ENCODE data around the gene CNIH1. TPM values are rescaled to one million over a fixed set of nuclear protein-coding genes. Genes with fewer than 3 reads are reported as not detected.

Gene CNIH1
- total RNA-seq, 1 experiment from 2014 or later = 149 TPM

GRCh38 chr14:54440873-54441868 is at the start of gene CNIH1 (continued):
- TF ChIP-seq EZH2 (IDR thresholded peaks at IDR 0.05) (no peak), ATF3 (IDR thresholded peaks at IDR 0.05) (no peak), JUND (IDR thresholded peaks at IDR 0.05) (no peak), POLR2A (IDR thresholded peaks at IDR 0.05; ENCODE audit: borderline replicate concordance, extremely low read depth, insufficient read depth, insufficient read length) (peak; percentile 77), YY1 (IDR thresholded peaks at IDR 0.05; ENCODE audit: extremely low read depth, insufficient replicate concordance, low read depth, low read length) (peak; percentile 79), RAD21 (IDR thresholded peaks at IDR 0.05; ENCODE audit: low read depth) (peak; percentile 30; the same call in 1 of the 2 replicates), CEBPB (IDR thresholded peaks at IDR 0.05; ENCODE audit: low read depth) (no peak), ZFX (IDR thresholded peaks at IDR 0.05) (peak; percentile 100)

GRCh38 chr14:54490445-54491175 is 49.4 kb upstream of the CNIH1 start:
- Histone ChIP-seq H3K27me3 (ENCODE audit: insufficient read depth, low read length) (no peaks in the 10 kb centered on the region), H2AFZ (ENCODE audit: low read depth, low read length, poor library complexity, severe bottlenecking) (no peak overlapping the region), H3K4me2 (ENCODE audit: low read length) (no peak overlapping the region), H3K27ac (ENCODE audit: low read depth, low read length) (no peak overlapping the region), H3K9me3 (ENCODE audit: control insufficient read depth in 1 of 2, insufficient read depth in 1 of 2, low read depth in 1 of 2, low read length in 2 of 2) (no peaks in the 10 kb centered on the region), H3K9me2 (ENCODE audit: insufficient read depth) (no peaks in the 10 kb centered on the region), H3K36me3 (ENCODE audit: control insufficient read depth in 1 of 2, insufficient read depth in 2 of 2, low read length in 2 of 2) (no peaks in the 10 kb centered on the region), H3K79me2 (ENCODE audit: insufficient read depth, low read length) (peaks cover 29% of the 10 kb centered on the region), H3K4me1 (ENCODE audit: control insufficient read depth in 1 of 2, insufficient read depth in 2 of 2, low read length in 2 of 2) (peaks cover 21 to 38% of the 10 kb centered on the region in 2 experiments), H4K20me1 (ENCODE audit: insufficient read depth) (0 out of 2 replicates have a peak, but pooled peaks cover 4% of the 10 kb centered on the region), H3K4me3 (replicated peaks in 1 of 2; ENCODE audit: low read depth in 1 of 2, low read length in 2 of 2) (no peak overlapping the region), H3K9ac (ENCODE audit: low read length) (no peak overlapping the region)
- RAD21 ChIA-PET (ENCODE audit: low non-redundant PET in 1 of 2, low total read pairs in 2 of 2, uncharacterized antibody in 2 of 2, unreplicated experiment in 2 of 2) = no interaction called here
- POLR2A ChIA-PET = no interaction called here
- CTCF ChIA-PET = no interaction called here
- BruUV-seq (replicated peaks) = no TSS peak
- ATAC-seq (no peak), DNase-seq (ENCODE audit: low read depth, low spot score) (no peak)
- intact Hi-C loops (cut with micrococcal nuclease) = no loop called here
- TF ChIP-seq RAD21 (IDR thresholded peaks at IDR 0.05; ENCODE audit: low read depth) (no peak), POLR2AphosphoS5 (IDR thresholded peaks at IDR 0.05; ENCODE audit: low read depth, low read length) (no peak), SIN3A (IDR thresholded peaks at IDR 0.05; ENCODE audit: low read depth) (no peak), ZNF274 (IDR thresholded peaks at IDR 0.05; ENCODE audit: low read depth, low read length) (no peak), SRF (IDR thresholded peaks at IDR 0.05; ENCODE audit: low read depth) (no peak), JUND (IDR thresholded peaks at IDR 0.05) (no peak), ELF1 (IDR thresholded peaks at IDR 0.05; ENCODE audit: borderline replicate concordance, low read depth) (no peak), EGR1 (IDR thresholded peaks at IDR 0.05; ENCODE audit: low read depth) (no peak), EZH2phosphoT487 (IDR thresholded peaks at IDR 0.05; ENCODE audit: borderline replicate concordance) (no peak), CTCF (IDR thresholded peaks at IDR 0.05 in 2 of 3, conservative IDR thresholded peaks at IDR 0.05 in 1 of 3; ENCODE audit: borderline replicate concordance in 1 of 3, insufficient read depth in 1 of 3, low read depth in 2 of 3, low read length in 2 of 3) (no peak), ATF3 (IDR thresholded peaks at IDR 0.05) (no peak), FOSL1 (IDR thresholded peaks at IDR 0.05; ENCODE audit: low read depth) (no peak), EZH2 (IDR thresholded peaks at IDR 0.05) (no peak), ZBTB33 (IDR thresholded peaks at IDR 0.05; ENCODE audit: extremely low read depth, insufficient replicate concordance, low read length) (no peak), CBX3 (IDR thresholded peaks at IDR 0.05; ENCODE audit: low read depth) (no peak)
